Activated CD4-positive, alpha-beta T cell treated with anti-CD3 and anti-CD28 coated beads, Interleukin-10, Interleukin-2, amounts not matched to agents 100 ng/mL and 50 ng/mL, durations not matched to agents 16 hours and 8 hours (primary cell): ENCODE results near the gene FAM110D.

Experiments
- DNase-seq: peaks from one replicate; pipeline ENCODE4 v3.0.0-alpha.2; 2020

The FAM110D gene

GRCh38 chr1:26164036-26164860 lies 5.4 kb downstream of the FAM110D start:
- DNase-seq: peak; percentile 50

DNA sequence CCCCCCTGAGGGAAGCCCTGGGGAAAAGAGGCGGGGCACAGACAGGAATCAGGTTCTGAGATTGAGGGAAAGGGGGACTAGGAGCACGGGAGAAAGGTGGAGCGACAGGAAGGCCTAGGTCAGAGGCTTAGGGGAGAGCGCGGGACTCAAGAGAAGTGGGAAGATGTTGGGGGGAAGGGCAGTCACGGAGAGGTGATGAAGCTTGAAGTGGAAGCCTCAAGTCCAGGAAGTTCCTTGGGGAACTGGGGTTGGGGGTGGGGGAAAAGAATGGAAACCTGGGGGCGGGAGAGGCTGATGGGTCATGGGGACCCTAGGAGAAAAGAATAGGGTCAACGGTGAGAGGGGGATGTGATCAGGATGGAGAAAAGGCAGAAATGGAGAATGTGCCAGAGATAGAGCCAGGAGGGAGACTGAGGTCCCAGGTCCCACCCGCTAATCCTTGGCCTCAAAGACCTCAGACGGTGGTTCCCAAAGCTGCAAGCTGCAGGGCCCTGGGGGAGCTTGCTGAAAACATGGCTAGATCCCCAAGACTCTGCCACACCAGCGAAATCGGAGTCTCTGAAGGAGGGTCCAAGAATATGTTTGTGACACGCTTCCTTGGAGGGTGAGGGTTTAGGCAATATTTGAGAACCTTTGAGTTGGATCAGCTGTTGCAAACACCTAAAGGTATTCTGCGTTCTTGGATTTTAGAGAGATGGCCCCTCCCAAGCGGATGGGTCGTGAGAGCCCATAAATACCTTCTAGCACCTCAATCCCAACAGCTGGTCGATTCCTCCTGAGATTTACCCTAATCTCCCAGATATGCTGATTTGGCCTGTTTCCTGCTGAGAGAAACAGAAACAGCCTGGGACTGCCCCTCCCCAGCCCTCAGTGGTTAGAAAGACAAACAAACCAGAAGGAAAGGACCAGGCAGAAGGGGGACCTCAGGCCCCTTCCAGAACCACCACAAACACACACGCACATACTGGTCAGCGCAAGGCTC lies 6.3 kb downstream of the FAM110D start:
- DNase-seq: no peak

- DNase-seq: peak; percentile 20
Observed at GRCh38 chr1:26166719-26167281, 7.9 kb downstream of the FAM110D start.

DNA sequence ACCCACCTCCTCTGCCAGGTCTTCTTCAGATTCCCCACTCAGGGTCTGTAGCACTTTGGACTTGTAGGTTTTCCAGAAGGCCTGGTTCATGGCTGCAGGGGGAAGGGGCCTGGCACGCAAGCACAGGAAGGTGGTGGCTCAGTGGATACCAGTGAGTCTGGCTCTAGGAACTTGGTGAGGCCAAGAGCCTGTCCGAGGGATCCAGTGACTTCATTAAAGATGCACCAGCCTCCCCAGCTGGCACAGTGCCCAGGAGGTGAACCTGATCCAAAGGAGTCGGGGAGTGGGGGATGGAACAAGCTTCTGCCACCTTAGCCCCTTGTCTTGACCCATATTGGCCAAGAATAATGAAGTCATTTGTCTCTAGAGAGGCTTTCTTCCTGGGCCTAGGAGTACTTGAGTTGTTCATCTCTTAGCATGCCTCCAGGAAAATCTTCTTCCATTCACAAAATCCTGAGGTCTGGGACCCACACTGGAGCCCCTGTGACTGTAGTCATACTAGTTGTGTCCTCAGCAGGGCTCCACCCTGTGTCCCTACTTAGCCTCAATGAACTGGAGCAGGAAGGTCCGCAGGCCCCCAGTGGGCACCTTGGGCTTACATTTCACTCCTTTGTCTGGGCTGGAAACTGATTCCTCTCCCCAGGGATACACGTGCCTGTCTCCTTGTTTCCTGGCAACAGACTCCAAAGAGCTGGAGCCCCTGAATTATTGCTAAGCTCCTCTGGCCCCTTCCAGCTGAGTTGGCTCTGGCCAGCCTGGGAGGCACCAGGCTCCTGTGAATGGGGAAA lies 9.7 kb downstream of the FAM110D start, which contains the start of gene C1orf232:
Gene C1orf232, minus strand, starts transcription at position 554 of the 788 bp plus-strand sequence. Its CDS starts 464 bp downstream, at position 90.
- DNase-seq: no peak

GRCh38 chr1:26169198-26169554 lies 10.3 kb downstream of the FAM110D start:
- no peak for DNase-seq

DNA sequence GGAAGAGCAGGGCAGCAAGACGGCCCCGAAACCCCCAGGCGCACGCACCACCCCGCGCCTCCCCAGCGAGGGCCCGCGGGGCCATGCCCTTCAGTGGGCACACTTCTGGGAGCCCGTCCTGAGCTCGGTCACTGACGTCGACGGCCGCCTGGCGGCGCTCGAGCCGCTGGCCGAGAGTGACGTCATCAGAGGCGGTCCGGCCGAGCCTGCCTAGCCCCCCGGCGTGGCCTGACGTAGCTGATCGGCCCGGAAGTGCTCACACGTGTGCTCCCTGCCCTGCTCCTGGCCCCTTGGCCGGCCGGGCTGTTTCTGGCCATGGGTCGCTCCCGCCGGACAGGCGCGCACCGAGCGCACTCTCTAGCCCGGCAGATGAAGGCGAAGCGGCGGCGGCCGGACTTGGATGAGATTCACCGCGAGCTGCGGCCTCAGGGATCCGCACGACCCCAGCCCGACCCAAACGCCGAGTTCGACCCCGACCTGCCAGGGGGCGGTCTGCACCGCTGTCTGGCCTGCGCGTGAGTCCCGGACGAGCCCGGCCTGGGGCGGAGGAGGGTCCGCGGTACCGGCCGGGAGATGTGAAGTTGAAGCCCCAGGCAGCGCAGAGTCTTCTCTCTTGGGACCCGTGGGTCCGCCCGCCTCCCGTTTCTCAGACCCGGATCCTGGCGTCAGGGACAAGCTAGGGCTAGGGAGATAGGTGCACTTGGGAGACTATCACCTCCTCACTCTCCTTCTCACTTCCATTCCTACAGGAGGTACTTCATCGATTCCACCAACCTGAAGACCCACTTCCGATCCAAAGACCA lies 11.0 kb downstream of the FAM110D start, which contains the start of gene ZNF593:
Gene ZNF593, plus strand, starts transcription at position 240 of the 803 bp plus-strand sequence. Its CDS starts 76 bp downstream, at position 316.
- peak; percentile 95 for DNase-seq

DNA sequence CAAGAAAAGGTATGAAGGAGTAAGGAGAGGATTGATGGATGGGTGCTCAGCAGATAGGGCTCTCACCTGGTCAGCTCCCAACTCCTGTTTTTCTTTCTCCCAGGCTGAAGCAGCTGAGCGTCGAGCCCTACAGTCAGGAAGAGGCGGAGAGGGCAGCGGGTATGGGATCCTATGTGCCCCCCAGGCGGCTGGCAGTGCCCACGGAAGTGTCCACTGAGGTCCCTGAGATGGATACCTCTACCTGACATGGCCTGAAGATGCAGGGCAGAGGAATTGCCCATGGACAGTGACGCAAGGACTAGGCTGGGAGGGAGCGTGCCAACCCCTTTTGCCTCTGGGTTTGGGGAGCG lies 11.6 kb downstream of the FAM110D start:
- no peak for DNase-seq

DNA sequence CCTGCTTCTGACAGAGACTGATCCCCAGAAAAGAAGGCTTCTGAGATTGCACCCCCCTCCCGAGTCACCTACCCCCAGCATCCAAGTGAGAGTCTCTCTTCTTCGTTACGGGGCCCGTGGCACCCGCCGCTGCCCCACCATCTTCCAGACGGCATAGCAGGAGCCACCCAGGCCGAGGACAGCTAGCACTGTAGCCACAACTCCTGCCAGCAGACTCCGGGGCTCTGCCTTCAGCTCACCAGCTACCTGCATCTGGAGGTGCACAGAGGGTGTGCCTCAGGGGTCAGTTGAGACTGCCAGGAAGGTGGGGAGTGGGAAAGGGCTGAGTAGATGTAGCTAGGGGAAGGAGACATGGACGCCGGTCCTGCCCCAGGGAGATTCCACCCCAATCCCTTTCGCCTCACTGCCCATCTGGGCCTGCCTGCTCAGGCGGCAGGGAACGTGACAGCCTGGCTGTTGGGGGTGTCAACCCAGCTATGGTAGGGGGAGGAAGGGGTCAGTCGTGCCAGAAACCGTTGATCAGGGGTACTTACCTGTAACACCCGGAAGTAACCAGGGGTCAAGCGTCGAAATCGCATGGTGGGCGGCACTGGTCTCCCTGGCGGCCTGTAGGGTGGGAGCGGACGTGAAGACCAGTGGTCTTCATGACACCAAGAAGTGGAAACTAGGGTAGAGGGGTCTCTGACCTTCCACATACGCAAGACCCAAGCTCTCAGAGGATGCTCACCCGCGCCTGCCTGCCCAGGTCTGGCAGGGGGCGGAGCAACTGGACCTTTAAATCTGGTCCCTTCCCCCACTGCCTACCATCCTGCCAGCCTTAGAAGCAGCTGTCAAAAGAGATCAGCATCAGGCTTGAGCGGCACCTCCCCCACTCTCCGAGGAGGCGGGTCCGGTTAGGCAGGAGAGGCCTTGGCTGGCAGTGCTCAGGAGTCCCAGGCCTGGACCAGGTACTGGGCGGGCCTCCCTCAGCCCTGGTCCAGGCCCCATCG lies 12.5 kb downstream of the FAM110D start, which contains the start of gene ZNF593OS:
Gene ZNF593OS, minus strand, starts transcription at position 749 of the 989 bp plus-strand sequence. Its CDS starts 171 bp downstream, at position 578.
- DNase-seq: no peak

DNA sequence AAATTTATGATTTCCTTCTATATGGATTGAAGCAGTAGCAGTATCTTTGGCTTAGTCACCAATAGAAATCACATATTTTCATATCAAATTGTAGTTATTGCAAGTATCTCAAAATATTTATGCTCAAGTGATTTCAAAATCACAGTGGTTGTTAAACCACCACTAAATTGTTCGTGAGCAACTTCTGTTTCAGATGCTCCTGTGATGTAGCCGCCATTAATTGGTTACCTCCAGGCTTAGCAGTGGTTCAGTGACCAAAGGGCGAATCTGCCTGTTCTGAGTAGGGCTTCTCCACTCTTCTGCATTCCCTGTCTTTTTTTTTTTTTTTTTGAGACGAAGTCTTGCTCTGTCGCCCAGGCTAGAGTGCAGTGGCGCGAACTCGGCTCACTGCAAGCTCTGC lies 16.5 kb downstream of the FAM110D start:
- DNase-seq: no peak

DNA sequence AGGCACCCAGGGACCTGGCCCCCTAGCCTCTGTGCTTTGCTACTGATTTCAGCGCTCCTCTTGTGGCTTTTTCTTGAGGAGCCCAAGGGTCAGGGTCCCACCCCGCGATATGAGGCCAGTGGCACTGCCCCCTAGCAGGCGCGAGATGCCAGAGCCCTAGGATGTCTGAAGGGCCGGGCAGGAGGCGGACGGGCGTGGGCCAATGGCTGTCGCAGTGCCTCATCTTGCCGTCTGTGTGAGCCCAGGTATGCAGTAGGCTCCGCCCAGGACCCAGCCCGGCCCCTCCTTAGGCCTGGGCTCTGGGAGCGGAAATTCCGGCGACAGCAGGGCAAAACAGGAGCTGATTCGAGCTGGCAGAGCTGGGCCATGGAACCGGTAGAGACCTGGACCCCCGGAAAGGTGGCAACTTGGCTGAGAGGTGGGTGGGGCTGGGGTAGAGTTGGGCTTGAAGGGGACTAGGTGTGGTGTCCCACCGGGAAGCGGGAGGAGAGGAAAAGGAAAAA lies 18.4 kb downstream of the FAM110D start, which contains the start of gene CNKSR1:
Gene CNKSR1, plus strand, starts transcription at position 310 of the 503 bp plus-strand sequence. Its CDS starts 57 bp downstream, at position 367.
- no peak for DNase-seq

DNA sequence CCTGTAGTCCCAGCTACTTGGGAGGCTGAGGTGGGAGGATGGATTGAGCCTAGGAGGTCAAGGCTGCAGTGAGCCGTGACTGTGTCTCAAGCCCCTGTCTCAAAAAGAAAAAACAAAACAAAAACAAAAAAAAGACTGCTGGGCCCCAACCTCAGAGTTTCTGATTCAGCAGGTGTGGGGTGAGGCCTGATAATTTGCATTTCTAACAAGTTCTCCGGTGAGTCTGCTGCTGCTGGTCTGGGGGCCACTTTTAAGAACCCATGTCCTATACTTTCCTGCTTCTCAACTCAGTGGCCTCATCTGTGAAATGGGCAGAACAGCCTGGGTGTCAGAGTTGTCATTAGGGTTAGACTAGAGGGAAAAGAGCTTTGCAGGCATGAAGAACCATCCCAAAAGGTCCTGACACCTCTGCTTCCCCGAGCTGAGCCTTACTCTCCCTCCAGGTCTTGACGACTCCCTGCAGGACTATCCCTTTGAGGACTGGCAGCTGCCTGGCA lies 21.2 kb downstream of the FAM110D start:
- no peak for DNase-seq

GRCh38 chr1:26181586-26182382 lies 22.9 kb downstream of the FAM110D start:
- DNase-seq: no peak

DNA sequence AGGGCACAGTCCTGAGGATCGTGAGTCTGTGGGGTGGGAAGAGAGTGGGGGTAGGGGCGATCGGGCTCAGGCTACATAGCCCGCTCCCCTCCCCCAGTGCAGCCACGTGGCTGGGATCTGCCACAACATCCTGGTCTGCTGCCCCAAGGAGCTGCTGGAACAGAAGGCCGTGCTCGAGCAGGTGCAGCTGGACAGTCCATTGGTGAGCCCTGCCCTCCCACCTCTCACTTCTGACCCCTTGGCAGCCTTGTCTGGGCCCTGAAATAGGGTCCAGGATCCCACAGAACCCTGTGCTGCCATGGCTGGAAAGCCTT lies 23.5 kb downstream of the FAM110D start:
- no peak for DNase-seq

GRCh38 chr1:26184086-26184485 lies 25.2 kb downstream of the FAM110D start:
- DNase-seq: no peak

DNA sequence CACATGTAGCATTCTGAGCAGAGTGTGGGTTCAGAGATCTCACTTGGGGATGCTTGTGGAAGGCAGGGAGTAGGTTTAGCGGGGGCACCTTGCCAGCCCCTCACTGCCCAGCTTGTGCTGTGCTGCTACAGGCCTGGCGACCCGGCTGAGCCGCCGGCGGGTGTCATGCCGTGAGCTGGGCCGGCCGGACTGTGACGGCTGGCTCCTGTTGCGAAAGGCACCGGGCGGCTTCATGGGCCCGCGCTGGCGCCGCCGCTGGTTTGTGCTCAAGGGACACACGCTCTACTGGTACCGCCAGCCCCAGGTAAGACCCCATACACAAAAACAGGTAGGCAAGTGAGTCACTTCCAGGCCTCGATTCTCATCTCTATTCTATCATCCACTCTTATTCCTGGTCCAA lies 26.0 kb downstream of the FAM110D start:
- DNase-seq: no peak

DNA sequence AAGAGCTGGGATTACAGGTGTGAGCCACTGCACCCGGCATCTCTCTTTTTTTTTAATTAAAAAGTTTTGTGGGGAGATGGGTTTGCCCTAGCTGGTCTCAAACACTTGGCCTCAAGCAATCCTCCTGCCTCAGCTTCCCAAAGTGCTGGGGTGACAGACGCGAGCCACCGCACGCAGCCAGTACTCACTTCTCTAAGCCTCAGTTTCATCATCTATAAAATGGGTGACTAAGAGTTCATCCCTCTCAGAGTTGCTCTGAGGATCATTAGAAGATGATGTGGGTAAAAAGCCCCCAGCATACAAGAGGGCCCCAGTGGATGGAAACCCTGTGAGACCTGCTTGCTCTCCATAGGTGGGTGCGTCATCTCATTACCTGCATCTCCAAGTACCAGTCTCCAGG lies 29.0 kb downstream of the FAM110D start:
- no peak for DNase-seq

DNA sequence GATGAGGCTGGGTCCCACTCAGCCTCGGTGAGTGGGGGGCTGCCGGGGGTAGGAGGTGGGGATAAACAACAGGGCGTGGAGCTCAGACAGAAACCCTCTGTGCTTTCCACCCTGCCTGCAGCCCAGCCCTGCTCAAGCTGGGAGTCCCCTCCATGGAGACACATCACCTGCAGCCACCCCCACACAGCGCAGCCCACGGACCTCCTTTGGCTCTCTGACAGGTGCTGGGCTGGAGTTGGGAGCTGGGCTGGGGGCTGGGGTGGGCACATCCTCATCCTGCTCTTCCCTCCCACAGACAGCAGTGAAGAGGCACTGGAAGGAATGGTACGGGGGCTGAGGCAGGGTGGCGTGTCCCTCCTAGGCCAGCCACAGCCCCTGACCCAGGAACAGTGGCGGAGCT lies 29.6 kb downstream of the FAM110D start:
- DNase-seq: no peak

DNA sequence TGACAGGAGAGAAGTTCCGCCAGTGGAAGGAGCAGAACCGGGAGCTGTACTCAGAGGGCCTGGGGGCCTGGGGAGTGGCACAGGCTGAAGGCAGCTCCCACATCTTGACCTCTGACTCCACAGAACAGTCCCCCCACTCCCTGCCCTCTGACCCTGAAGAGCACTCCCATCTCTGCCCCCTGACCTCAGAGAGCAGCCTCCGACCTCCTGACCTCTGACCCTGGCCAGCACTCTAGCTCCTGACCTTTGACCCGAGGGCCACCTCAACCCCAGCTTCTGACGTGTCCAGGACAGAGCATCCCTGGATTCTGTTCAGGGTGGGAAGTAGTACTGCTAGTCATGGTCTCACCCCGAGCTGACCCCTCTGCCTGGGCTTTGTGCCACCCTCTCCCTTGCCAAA lies 30.5 kb downstream of the FAM110D start:
- no peak for DNase-seq

DNA sequence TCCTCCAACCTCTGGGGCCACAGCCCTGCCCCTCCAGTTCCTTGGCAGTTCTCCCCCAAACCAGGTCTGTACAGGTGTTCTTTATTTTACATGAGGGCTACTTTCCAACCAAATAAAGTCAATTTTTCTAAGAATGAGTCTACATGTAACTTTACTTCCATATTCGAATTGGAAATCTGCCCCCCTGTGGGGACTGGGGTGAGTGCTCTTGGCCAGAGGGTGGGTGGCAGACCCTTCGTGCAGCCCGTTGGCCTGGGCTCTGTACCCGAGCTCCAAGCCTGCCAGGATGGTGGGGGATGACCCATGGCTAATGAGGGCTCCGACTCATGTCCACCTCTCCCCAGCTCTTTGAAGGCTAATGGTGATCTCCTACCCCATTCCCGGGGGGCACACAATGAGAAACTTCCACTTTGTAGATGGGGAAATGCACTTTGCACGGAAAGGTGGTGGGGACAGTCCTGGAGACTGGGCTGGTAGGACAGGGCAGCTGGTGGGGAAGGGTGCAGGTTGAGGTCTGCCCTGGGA lies 30.9 kb downstream of the FAM110D start:
- DNase-seq: no peak
